ENCODE measurements around the gene ST8SIA1.

DNA sequence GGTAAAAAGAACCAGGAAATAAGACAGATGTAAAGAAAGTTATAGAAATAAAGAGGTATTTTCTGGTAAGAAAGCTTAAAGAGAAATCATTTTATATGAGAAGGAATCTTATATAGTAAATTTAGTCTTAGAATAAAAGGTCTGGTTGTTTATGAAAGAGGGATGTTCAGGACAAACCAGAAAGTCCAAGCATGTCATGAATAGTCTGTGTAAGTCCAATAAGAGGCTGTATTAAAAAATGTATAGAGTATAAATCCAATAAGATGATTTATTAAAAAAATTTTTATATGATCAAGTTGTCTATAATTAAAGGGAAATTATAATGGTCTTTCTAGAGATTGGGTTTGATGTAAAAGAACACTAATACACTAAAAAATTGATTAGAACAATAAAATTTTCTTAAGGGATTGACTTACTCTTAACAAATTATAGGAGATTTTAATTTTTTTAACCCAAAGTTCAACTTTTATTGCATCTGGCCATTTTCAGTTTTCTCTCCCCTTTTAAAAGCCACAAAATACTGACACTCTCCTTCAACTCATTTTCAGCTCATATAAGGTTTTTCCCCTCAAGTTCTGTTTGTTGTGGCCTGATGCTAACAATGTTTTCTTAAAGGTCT lies 35.1 kb downstream of the ST8SIA1 start:
- TF ChIP-seq EZH2phosphoT487 (conservative IDR thresholded peaks at IDR 0.05; ENCODE audit: low read length): no peak
- TF ChIP-seq, protein P1, sequence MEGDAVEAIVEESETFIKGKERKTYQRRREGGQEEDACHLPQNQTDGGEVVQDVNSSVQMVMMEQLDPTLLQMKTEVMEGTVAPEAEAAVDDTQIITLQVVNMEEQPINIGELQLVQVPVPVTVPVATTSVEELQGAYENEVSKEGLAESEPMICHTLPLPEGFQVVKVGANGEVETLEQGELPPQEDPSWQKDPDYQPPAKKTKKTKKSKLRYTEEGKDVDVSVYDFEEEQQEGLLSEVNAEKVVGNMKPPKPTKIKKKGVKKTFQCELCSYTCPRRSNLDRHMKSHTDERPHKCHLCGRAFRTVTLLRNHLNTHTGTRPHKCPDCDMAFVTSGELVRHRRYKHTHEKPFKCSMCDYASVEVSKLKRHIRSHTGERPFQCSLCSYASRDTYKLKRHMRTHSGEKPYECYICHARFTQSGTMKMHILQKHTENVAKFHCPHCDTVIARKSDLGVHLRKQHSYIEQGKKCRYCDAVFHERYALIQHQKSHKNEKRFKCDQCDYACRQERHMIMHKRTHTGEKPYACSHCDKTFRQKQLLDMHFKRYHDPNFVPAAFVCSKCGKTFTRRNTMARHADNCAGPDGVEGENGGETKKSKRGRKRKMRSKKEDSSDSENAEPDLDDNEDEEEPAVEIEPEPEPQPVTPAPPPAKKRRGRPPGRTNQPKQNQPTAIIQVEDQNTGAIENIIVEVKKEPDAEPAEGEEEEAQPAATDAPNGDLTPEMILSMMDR (IDR thresholded peaks at IDR 0.05; ENCODE audit: insufficient read depth, low read length, poor library complexity, severe bottlenecking): no peak

Data from SU-DHL-6 (cell line).